MCF 10A (cell line): ENCODE data around the gene ASB6. TPM values are rescaled to one million over a fixed set of nuclear protein-coding genes. Genes with fewer than 3 reads are reported as not detected.

Experiments
- BruUV-seq: library from RNA; stranded (reverse); fragments of 400-500 nt; replicated peaks from 2 replicates; lab custom pipeline; 2021; lab: Mats Ljungman, UMichigan
- CTCF ChIA-PET: fragments of 300-600 bp; sonication (Branson Sonifier 250); formaldehyde crosslinking; extraction: SDS; loops from one replicate; lab custom pipeline; 2021; ENCODE audit warnings: antibody characterized with exemption, inconsistent platforms; lab: Yijun Ruan, JAX
- POLR2A ChIA-PET: fragments of 300-600, 350-650 bp; sonication (Branson Sonifier 250); formaldehyde crosslinking; extraction: SDS; loops from one replicate; lab custom pipeline; 2020; ENCODE audit warnings: antibody characterized with exemption, inconsistent platforms; lab: Yijun Ruan, JAX
- DNase-seq: peaks from one replicate; pipeline ENCODE4 v3.0.0-alpha.2; 2018; ENCODE audit not compliant: unreplicated experiment
- H3K27ac Mint-ChIP-seq: one replicate; pipeline ENCODE4 v1.8.0; 2022; ENCODE audit warnings: mild to moderate bottlenecking, low read depth, mixed read lengths; ENCODE audit not compliant: unreplicated experiment
- H3K27me3 Mint-ChIP-seq: one replicate; pipeline ENCODE4 v1.8.0; 2022; ENCODE audit warnings: mixed read lengths; ENCODE audit not compliant: insufficient read depth, unreplicated experiment
- H3K36me3 Mint-ChIP-seq: one replicate; pipeline ENCODE4 v1.8.0; 2022; ENCODE audit warnings: mild to moderate bottlenecking, moderate library complexity, mixed read lengths; ENCODE audit not compliant: insufficient read depth, unreplicated experiment
- H3K4me1 Mint-ChIP-seq: one replicate; pipeline ENCODE4 v1.8.0; 2022; ENCODE audit warnings: mixed read lengths; ENCODE audit not compliant: insufficient read depth, unreplicated experiment
- H3K4me3 Mint-ChIP-seq: one replicate; pipeline ENCODE4 v1.8.0; 2022; ENCODE audit warnings: mild to moderate bottlenecking, moderate library complexity, mixed read lengths; ENCODE audit not compliant: unreplicated experiment
- H3K9me3 Mint-ChIP-seq: one replicate; pipeline ENCODE4 v1.8.0; 2022; ENCODE audit warnings: mixed read lengths; ENCODE audit not compliant: unreplicated experiment
- intact Hi-C: fragments of 100-400 bp; cut with micrococcal nuclease; formaldehyde crosslinking; loops from 2 replicates; pipeline ENCODE4 v1.14.1; 2022
- total RNA-seq: library from RNA; stranded (reverse); gene quantifications from 2 replicates; pipeline ENCODE4 v1.2.3, GENCODE V29; 2022
- TF ChIP-seq, protein P1 (sequence below): fragments of 200-600 bp; IDR thresholded peaks from one replicate; pipeline ENCODE4 v1.8.0; 2022; ENCODE audit warnings: antibody characterized with exemption, mild to moderate bottlenecking; ENCODE audit not compliant: unreplicated experiment

The ASB6 gene
- total RNA-seq, 1 experiment from 2014 or later, result 14.4 TPM

DNA sequence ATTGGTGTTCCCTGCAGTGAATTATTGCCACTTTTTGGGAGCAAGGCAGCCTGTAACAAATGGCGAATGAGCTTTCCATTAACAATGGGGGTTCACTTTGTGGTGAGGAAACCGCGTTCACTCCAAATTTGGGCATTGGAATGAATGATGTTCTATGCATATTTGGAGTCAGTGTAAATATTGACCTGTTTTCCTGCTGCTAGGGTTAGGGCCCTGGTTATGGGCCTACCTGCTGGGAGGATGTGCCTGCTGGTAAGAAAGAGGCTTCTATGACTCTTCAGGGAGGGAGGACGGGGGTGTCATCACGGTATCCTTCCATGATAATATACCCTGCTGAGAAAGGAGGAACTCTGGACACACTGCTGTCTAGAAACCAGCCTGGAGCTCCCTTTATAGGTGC lies 50.0 kb downstream of the ASB6 start:
- no peaks in the 10 kb centered on the region for H3K9me3 Mint-ChIP-seq
- no peak overlapping the region for H3K27ac Mint-ChIP-seq
- H3K27me3 Mint-ChIP-seq, result no peaks in the 10 kb centered on the region
- TF ChIP-seq, protein P1, sequence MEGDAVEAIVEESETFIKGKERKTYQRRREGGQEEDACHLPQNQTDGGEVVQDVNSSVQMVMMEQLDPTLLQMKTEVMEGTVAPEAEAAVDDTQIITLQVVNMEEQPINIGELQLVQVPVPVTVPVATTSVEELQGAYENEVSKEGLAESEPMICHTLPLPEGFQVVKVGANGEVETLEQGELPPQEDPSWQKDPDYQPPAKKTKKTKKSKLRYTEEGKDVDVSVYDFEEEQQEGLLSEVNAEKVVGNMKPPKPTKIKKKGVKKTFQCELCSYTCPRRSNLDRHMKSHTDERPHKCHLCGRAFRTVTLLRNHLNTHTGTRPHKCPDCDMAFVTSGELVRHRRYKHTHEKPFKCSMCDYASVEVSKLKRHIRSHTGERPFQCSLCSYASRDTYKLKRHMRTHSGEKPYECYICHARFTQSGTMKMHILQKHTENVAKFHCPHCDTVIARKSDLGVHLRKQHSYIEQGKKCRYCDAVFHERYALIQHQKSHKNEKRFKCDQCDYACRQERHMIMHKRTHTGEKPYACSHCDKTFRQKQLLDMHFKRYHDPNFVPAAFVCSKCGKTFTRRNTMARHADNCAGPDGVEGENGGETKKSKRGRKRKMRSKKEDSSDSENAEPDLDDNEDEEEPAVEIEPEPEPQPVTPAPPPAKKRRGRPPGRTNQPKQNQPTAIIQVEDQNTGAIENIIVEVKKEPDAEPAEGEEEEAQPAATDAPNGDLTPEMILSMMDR, result no peak
- POLR2A ChIA-PET, result no interaction called here
- no peaks in the 10 kb centered on the region for H3K4me1 Mint-ChIP-seq
- BruUV-seq, result no TSS peak
- CTCF ChIA-PET, result interaction anchor here (0.6 to 0.7 kb wide), 4 partner anchors 21 to 448 kb away, joined by 4 to 7 read pairs (median 6); no protein-coding TSS in a partner anchor
- no peaks in the 10 kb centered on the region for H3K36me3 Mint-ChIP-seq
- H3K4me3 Mint-ChIP-seq, result no peak overlapping the region
- intact Hi-C loops, result no loop called here
- no peak for DNase-seq

- Mint-ChIP-seq H3K36me3 (no peaks in the 10 kb centered on the region), H3K27me3 (no peaks in the 10 kb centered on the region), H3K9me3 (no peaks in the 10 kb centered on the region), H3K27ac (no peak overlapping the region), H3K4me3 (no peak overlapping the region), H3K4me1 (no peaks in the 10 kb centered on the region)
- ChIA-PET POLR2A (no interaction called here), CTCF (interaction anchor here (1.0 kb wide), 1 partner anchor 258 kb away, joined by 4 read pairs; no protein-coding TSS in a partner anchor)
- intact Hi-C loops, result no loop called here
- no peak for DNase-seq
- BruUV-seq, result no TSS peak
- TF ChIP-seq, protein P1, result no peak
Observed at GRCh38 chr9:129590466-129590865, 51.5 kb downstream of the ASB6 start.

DNA sequence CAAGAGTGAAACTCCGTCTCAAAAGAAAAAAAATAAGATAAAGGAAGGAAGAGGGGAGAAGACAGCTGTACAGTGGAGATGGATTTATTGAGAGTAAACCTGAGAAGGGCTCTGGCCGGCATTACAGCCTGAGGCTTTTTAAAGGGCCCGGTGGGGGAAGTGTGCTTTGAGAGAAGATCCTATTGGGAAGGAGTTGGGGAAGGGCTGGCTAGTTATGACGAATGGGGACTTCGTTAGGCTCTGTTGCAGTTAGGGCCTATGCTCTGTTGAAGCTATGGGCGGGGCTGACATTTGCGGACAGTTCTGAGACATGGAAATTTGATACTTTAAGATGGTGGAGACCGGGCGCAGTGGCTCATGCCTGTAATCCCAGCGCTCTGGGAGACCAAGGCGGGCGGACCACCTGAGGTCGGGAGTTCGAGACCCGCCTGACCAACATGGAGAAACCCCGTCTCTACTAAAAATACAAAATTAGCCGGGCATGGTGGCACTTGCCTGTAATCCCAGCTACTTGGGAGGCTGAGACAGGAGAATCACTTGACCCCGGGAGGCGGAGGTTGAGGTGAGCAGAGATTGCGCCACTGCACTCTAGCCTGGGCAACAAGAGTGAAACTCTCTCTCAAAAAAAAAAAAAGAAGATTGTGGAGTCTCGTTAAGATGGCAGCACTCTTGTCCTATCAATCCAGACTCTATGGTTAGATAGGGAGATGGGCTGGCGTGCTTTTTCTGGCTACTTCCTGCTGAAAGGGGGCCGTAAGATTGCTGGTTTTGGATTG lies 54.3 kb downstream of the ASB6 start:
- Mint-ChIP-seq H3K36me3 (no peaks in the 10 kb centered on the region), H3K27me3 (no peaks in the 10 kb centered on the region), H3K27ac (no peak overlapping the region), H3K4me3 (no peak overlapping the region), H3K9me3 (no peaks in the 10 kb centered on the region), H3K4me1 (peaks cover 5% of the 10 kb centered on the region)
- BruUV-seq, result no TSS peak
- ChIA-PET CTCF (interaction anchor here (0.6 to 0.7 kb wide), 2 partner anchors 273 to 1510 kb away, joined by 3 to 5 read pairs; no protein-coding TSS in a partner anchor), POLR2A (no interaction called here)
- intact Hi-C loops, result no loop called here
- no peak for DNase-seq
- TF ChIP-seq, protein P1, result no peak

DNA sequence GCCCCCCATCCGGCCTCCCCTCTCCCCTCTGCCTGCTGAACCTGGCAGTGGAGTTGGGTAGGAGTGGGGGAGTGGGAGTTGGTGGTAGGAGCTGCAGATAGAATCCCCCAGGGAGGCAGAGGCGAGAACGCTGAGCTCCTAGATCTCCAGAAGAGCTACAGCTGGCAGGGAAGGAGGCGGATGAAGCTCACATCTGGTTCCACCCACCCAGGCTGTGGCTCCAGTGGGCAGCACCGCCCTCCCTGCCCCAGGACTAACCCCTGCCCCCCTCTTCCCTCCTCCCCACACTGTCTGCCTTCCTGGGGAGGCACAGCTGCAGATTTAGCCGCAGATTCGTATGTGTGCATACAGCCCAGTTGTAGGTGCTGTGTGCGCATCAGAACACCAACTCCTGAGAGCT lies 55.3 kb downstream of the ASB6 start:
- H3K4me1 Mint-ChIP-seq, result peaks cover 5% of the 10 kb centered on the region
- CTCF ChIA-PET, result interaction anchor here (0.5 kb wide), 1 partner anchor 17 kb away, joined by 3 read pairs; no protein-coding TSS in a partner anchor

More for the DNA sequence above, 55.3 kb downstream of the ASB6 start:
- no TSS peak for BruUV-seq
- Mint-ChIP-seq H3K9me3 (no peaks in the 10 kb centered on the region), H3K4me3 (no peak overlapping the region), H3K27ac (no peak overlapping the region), H3K36me3 (no peaks in the 10 kb centered on the region), H3K27me3 (no peaks in the 10 kb centered on the region)
- POLR2A ChIA-PET, result interaction anchor here (0.6 kb wide), 1 partner anchor 203 kb away, joined by 3 read pairs; no protein-coding TSS in a partner anchor
- intact Hi-C loops, result no loop called here
- TF ChIP-seq, protein P1, result no peak
- no peak for DNase-seq
